NB4 (cell line): ENCODE measurements around the gene ARL13A.

Source experiments
- DNase-seq: peaks from one replicate; pipeline ENCODE4 v3.0.0; 2010; ENCODE audit warnings: low read depth
- H3K4me3 ChIP-seq: one replicate; pipeline ENCODE4 v1.5.1; 2011; ENCODE audit warnings: mild to moderate bottlenecking, low read depth, low read length, moderate library complexity
- MYC ChIP-seq: IDR thresholded peaks from 2 replicates; pipeline ENCODE4 v1.6.1; 2011; ENCODE audit warnings: low read depth, low read length
- POLR2A ChIP-seq: IDR thresholded peaks from 2 replicates; pipeline ENCODE4 v1.6.1; 2011; ENCODE audit warnings: mild to moderate bottlenecking; ENCODE audit not compliant: insufficient read length; ENCODE audit errors: extremely low read depth
- TF ChIP-seq, protein P1 (sequence below): IDR thresholded peaks from one replicate; pipeline ENCODE4 v1.5.1; 2012; ENCODE audit warnings: low read depth, low read length
- TF ChIP-seq, protein P2 (sequence below): IDR thresholded peaks from 2 replicates; pipeline ENCODE4 v1.6.1; 2011; ENCODE audit warnings: low read depth, low read length

The ARL13A gene

DNA sequence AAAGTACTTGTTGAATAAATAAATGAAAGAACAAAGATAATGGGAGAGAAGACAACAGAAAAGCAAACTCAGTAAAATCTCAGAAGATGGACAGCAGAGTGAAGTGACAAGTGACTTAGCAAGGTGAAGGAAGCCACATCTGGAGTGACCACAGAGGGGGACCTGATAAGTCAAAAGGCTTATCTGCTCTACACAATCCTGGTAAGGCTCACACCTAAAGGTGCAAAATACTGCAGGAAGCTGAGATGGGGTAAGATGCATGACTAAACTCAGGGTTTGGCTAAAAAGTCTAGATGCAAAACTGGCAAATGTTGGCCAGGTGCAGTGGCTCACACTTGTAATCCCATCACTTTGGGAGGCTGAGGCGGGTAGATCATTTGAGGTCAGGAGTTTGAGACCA lies 60.2 kb downstream of the ARL13A start:
- TF ChIP-seq POLR2A, result no peak
- TF ChIP-seq, protein P1, sequence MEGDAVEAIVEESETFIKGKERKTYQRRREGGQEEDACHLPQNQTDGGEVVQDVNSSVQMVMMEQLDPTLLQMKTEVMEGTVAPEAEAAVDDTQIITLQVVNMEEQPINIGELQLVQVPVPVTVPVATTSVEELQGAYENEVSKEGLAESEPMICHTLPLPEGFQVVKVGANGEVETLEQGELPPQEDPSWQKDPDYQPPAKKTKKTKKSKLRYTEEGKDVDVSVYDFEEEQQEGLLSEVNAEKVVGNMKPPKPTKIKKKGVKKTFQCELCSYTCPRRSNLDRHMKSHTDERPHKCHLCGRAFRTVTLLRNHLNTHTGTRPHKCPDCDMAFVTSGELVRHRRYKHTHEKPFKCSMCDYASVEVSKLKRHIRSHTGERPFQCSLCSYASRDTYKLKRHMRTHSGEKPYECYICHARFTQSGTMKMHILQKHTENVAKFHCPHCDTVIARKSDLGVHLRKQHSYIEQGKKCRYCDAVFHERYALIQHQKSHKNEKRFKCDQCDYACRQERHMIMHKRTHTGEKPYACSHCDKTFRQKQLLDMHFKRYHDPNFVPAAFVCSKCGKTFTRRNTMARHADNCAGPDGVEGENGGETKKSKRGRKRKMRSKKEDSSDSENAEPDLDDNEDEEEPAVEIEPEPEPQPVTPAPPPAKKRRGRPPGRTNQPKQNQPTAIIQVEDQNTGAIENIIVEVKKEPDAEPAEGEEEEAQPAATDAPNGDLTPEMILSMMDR, result no peak
- TF ChIP-seq MYC, result no peak
- TF ChIP-seq, protein P2, sequence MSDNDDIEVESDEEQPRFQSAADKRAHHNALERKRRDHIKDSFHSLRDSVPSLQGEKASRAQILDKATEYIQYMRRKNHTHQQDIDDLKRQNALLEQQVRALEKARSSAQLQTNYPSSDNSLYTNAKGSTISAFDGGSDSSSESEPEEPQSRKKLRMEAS, result no peak
- no peak for DNase-seq

DNA sequence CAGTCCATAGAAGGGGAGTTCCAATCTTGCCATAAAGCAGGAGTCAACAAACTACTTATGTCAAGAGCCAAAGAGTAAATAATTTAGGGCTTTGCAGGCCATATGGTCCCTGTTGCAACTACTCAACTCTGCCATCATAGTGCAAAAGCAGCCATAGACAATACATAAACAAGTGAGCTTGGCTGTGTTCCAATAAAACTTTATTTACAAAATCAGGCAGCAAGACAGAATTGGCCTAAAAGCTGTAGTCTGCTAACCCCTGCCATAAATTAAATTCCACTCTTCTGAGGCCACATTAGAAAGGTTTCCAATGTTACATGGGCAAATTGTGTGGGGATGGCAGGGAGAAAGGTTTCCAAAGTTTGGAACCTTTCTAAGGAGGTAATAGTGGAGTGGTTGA lies 67.7 kb downstream of the ARL13A start:
- no peak overlapping the region for H3K4me3 ChIP-seq
- no peak for TF ChIP-seq MYC
- TF ChIP-seq, protein P2, result no peak
- TF ChIP-seq, protein P1, result no peak
- TF ChIP-seq POLR2A, result no peak
- no peak for DNase-seq

More for the DNA sequence above, 60.2 kb downstream of the ARL13A start:
- no peak overlapping the region for H3K4me3 ChIP-seq

DNA sequence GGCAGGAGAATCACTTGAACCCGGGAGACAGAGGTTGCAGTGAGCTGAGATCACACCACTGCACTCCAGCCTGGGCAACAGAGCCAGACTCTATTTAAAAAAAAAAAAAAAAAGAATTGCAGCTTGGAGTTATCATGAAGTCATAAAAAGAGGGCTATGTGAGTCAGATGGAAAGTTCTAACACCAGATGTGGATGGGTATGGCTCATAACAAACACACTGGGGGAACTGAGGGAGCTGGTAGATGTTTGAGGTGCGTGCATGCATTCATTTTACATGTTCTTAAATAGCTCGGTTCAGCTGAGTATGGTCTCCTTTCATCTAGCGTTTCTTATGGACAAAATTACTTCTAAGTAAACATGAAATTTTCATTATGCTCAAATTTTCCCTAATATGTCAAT lies 70.7 kb downstream of the ARL13A start:
- TF ChIP-seq POLR2A (no peak), MYC (no peak)
- TF ChIP-seq, protein P1, result no peak
- TF ChIP-seq, protein P2, result no peak

More for the DNA sequence above, 70.7 kb downstream of the ARL13A start:
- DNase-seq, result no peak
- H3K4me3 ChIP-seq, result no peak overlapping the region
